Measurements from ENCODE around the gene CHST15.
A peak's percentile ranks its signal among the peaks of the same experiment; 100 is the strongest.

Gene CHST15

GRCh38 chr10:123994417-123995081 lies 98.8 kb downstream of the CHST15 start:
- peak; percentile 59 for DNase-seq

DNA sequence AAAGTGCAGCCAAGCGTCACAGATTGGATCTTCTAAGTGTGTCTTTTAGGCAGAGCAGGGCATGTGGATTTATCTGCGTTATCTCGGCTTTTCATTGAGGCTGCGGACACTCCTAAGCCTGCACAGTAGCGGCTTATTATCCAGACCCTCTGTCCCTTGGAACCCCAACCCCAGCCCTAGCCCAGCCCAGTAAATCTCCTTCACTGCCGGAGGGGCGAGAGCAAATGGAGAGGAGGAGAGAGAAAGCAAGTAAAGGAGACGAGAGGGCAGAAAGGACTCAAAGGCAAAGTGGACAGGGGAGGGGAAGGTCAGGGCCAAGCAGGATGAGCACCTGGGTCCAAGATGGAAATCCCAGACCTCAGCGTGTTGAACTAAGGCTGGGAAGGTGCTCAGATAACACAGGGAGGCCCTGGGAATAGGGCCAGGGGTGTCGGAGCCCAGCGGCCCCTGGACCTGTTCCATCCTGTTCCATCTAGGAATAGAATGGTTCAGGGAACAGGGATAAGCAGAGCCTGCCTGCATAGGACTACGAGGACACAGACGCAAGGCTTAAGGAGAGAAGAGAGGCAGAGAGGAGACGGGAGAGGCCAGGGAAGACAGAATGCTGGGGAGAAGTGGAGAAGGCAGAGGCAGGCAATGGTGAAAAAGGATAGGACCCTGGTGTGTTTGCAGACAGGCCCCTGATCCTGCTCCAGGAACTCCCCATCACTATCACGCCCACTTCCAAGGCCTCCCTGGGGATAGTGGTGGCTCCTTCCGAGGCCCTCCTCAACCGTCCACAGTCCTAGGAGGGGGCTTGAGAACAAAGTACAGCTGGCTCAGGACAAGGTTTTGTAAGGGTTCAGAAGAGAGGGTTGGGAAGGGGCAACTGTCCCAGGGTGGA lies 99.6 kb downstream of the CHST15 start:
- no peak for DNase-seq

GRCh38 chr10:123991611-123992570 lies 101.5 kb downstream of the CHST15 start:
- DNase-seq = no peak

DNA sequence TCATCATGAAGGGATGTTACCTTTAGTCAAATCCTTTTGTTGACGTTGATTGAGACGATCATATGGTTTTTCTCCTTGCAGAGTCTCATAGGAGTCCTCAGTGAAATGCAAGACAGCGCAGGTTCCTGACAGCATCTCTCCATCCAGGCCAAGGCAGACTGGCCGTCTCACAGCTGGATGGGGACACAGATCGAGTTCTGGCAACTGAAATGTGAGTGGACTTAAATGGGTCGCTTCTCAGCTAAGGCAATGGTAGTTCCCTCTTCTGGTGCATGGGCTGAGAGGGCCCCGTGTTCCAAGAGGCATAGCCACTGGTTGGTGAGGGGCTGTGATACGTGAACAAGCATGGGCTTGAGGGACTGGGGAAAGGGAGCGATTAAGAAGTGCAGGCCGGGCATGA lies 102.5 kb downstream of the CHST15 start:
- no peak for DNase-seq

- DNase-seq = no peak
Measured at GRCh38 chr10:123988694-123989093, 104.7 kb downstream of the CHST15 start.

- DNase-seq = no peak
Measured at GRCh38 chr10:123986736-123987135, 106.7 kb downstream of the CHST15 start.

- DNase-seq = no peak
Measured at GRCh38 chr10:123974406-123974805, 119.0 kb downstream of the CHST15 start.

GRCh38 chr10:123972481-123973401 lies 120.7 kb downstream of the CHST15 start:
- DNase-seq = no peak

DNA sequence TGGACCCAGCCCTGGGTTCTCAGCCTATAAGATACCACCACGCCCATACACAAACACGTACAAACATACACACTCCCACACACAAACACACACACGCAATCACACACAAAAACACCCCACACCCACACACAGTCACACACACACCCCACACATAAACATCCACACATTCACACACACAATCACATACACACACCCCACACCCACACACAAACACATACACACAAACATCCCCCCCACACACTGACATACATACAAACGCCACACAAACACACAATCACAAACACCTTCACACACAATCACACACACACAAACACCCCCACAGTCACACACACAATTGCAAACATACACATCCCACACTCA lies 122.5 kb downstream of the CHST15 start:
- no peak for DNase-seq

DNA sequence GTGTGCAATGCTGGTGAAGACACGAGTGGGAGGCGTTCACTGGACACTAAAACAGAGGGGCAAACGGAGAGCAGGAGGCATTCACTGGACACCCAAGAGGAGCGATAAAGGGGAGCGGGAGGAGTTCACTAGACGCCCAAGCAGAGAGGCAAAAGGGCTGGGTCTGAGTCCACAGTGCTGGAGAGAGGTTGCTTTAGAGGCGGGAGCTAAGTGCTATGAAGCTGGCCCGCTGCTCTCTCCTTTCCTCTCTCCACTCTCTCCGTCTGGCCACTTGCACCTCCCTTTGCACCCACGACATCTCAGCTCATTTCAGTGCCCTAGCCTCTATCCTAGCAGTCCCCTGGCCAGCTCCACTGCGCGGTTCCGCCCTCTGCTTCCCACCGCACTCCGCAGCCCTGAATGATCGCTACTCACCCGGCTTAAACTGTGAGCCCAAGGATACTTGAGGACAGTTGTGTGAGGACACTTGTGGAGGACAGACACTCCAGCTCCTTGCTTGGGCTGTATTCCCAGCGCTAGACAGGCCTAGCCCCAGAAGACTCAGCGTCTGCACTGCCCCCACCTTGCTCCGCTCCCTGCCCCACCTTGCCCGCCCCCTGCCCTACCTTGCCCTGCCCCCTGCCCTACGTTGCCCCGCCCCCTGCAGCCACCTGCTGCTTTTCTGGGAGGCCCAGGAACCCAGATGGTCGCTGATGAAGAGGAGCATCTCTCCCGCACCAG lies 123.0 kb downstream of the CHST15 start:
- DNase-seq = no peak

- DNase-seq = no peak
Measured at GRCh38 chr10:123967626-123968243, 125.7 kb downstream of the CHST15 start.

- no peak for DNase-seq
Measured at GRCh38 chr10:123966896-123967231, 126.5 kb downstream of the CHST15 start.

- no peak for DNase-seq
Measured at GRCh38 chr10:123965973-123966895, 127.2 kb downstream of the CHST15 start.

GRCh38 chr10:123964953-123965352 lies 128.4 kb downstream of the CHST15 start:
- DNase-seq = no peak

GRCh38 chr10:123962756-123963530 lies 130.5 kb downstream of the CHST15 start:
- no peak for DNase-seq

- DNase-seq = no peak
Measured at GRCh38 chr10:123958241-123958640, 135.2 kb downstream of the CHST15 start.

Measured in NCI-H774 (cell line).